G401.6 (cell line): Measurements from ENCODE around the gene UBE2E1.

Experiments used
- FAIRE-seq: peaks from 2 replicates; lab custom pipeline; 2012; peaks lifted over from hg19 to GRCh38; lab: Jason Lieb, UNC

Gene UBE2E1

DNA sequence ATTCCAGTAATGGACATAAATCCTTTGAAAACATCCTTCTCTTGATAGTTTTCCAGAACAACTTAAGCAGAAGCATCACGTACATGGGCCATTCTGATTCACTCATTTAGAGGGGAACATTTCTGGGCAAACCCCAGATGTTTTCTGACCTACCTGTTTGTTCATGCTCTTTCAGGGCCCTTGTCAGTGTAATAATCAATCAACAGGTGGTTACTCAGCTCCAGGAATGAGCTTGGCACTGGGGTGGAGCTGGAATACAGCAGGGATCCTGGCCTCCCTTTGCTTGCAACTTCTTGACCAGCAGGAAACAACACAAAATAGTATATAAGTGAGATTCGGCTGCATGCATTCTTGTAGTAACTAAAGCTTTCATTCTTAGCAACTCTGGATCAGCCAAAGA is 9.2 kb upstream of the UBE2E1 start:
- no peak for FAIRE-seq

DNA sequence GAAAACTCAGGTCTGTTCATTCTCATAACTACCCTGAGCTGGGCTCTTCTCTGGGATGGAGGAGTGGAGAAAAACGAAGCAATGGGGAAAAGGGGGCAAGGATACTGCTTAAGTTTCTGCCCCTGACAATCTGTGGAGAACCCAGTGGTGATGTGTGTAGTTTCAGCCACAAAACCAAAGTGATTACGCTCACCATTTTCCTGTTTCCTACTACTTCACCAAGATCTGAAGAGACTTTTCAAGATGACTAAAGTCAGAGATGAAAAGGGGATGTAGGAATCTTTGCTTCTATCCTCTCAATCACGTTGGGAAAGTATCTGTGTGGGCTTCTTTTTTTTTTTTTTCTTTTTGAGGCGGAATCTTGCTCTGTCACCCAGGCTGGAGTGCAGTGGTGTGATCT is 8.3 kb upstream of the UBE2E1 start:
- FAIRE-seq: no peak

DNA sequence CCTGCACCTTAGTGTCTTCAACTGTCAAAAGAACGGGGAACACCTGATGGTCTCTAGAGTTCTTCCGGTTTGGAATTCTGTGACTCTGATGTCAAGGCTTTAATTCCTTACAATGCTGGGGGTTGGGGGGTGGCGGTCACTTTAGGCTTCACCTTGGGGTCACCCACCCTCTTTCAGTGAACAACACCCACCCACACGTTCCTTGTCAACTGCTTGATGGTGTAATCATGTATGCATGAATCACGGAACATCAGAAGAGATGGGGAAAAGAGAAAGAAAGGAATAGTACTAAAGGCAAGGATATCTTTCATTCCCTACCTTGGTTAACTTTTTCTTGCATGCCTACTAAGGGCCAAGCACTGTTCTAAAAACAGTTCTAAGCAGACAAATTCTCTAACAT is 7.3 kb upstream of the UBE2E1 start:
- no peak for FAIRE-seq

- FAIRE-seq: no peak
These were observed 6.9 kb upstream of the UBE2E1 start for GRCh38 chr3:23798876-23799275.

- FAIRE-seq: no peak
These were observed 5.0 kb upstream of the UBE2E1 start for GRCh38 chr3:23800731-23801130.

DNA sequence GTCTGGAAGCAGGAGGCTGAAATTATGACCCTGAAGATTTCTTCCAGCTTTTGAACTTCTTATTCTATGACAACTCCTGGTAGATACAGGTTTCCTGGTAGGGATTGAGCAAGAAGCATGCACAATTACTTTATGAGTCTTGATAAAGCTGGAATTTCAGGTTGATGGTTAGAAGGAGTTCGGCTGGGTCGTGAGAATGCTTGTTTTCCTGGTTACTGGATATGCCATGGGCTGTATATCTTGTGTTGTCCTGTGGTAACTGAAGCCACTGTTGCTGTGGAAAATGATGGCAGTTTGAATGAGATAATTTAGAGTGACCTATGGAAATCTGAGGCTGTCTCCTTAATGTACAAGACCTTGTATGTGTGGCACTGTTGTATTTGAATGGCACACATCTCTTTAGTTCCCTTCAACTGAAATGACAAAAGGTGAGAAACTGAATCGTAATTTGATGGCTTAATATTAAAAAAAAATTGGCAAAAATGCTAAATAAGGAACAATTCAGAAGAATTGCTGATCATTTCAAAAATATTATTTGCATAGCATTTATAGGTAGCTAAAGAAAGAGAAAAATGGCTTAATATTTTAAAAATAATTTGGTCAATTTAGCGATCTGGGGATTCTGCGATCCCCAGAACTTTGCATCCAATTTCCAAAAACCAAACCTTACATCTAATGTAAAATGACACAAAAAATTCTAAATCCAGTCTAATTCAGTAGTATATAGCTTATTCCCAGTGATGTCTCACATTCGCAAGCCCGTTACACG is 1.1 kb upstream of the UBE2E1 start:
- peak; percentile 8 for FAIRE-seq

DNA sequence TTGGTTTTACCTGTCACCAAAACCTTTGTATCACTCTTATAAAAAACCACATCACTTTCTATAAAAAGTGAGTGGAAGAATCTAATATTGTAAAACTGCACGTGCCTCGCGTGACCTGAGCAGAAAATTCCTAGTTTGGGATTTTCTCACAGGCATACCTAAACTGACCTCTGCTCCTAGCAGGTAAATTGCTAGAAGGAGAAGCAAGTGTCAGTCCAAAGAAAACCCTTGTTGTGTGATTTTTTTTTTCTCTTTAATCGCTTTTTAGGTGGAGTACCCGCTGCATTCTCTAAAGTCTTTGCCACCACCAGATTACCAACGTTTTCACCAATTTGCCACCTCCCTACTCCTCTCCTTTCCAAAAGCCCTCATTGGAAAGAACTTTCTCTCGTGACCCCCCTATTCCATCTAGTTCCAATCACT is 534 bp upstream of the UBE2E1 start:
- FAIRE-seq: no peak

- no peak for FAIRE-seq
These were observed 1.0 kb downstream of the UBE2E1 start for GRCh38 chr3:23806534-23807423.

- FAIRE-seq: peak; percentile 58
These were observed 1.8 kb downstream of the UBE2E1 start for GRCh38 chr3:23807424-23808015.

GRCh38 chr3:23808525-23808924 is 2.8 kb downstream of the UBE2E1 start:
- FAIRE-seq: peak; percentile 46

- no peak for FAIRE-seq
These were observed 3.5 kb downstream of the UBE2E1 start for GRCh38 chr3:23809294-23809693.

GRCh38 chr3:23809840-23810342 is 4.1 kb downstream of the UBE2E1 start:
- no peak for FAIRE-seq

- no peak for FAIRE-seq
These were observed 4.8 kb downstream of the UBE2E1 start for GRCh38 chr3:23810343-23811184.

GRCh38 chr3:23811185-23811527 is 5.4 kb downstream of the UBE2E1 start:
- FAIRE-seq: no peak

DNA sequence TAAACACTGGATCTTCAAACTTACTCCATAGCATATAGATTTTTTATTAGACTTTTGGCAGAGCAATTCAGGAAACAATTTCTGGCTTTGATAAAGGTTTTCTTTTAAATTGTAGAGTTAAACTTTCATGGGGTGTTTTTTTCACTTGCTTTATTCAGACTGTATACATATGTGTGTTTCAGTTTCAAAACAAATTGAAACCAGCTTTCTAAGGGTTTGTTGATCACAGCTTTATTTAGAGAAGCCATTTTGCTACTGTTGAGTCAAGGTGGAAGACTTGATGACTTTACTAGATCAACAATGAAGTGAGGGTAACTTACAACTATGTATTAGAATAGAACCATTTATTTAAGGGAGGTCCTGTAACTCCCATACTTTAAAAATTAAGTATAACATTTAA is 6.2 kb downstream of the UBE2E1 start:
- FAIRE-seq: no peak

DNA sequence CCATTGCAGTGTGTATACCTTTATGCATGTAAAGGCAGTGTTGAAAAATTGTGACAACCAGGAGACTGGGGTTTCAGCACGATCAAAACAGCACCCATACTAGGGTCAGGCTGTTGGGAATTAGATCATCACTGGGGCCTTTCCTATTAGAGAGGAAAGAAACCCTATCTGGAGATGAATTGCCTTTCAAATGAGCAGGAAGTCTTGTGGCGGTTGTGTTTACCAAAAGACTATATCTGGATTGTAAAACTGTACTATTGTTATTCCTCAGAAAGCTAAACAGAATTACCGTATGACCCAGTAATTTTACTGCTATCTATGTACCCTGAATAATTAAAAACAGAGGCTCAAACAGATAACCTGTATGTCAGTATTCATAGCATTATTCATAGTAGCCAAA is 10.1 kb downstream of the UBE2E1 start:
- no peak for FAIRE-seq

- no peak for FAIRE-seq
These were observed 11.0 kb downstream of the UBE2E1 start for GRCh38 chr3:23816721-23817120.

GRCh38 chr3:23817508-23818223 is 11.9 kb downstream of the UBE2E1 start:
- FAIRE-seq: no peak

- no peak for FAIRE-seq
These were observed 14.0 kb downstream of the UBE2E1 start for GRCh38 chr3:23819599-23820360.

- no peak for FAIRE-seq
These were observed 15.1 kb downstream of the UBE2E1 start for GRCh38 chr3:23820888-23821287.

DNA sequence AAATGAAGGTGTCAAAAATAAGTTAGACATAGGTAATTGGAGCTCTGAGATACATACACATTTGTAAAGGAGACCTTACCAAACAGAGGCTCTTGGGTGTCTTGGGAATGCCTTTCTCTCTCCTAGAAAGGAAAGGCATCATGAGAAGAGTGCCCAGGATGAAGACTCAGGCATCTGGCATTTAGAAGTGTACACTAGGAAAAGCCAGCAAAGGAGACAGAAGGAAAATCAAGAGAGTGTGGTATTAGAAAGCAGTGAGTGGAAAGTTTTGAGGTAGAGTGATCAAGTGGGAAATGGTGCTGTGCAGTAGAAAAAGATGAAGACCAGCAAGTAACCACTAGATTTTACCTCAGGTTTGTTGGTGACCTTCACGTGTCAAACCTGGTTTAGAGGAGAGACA is 16.1 kb downstream of the UBE2E1 start:
- no peak for FAIRE-seq
